Measurements from ENCODE around the gene RWDD4. TPM values are rescaled to one million over a fixed set of nuclear protein-coding genes. Genes with fewer than 3 reads are reported as not detected.

Gene RWDD4
- total RNA-seq, 1 experiment from 2014 or later = 16.8 TPM

DNA sequence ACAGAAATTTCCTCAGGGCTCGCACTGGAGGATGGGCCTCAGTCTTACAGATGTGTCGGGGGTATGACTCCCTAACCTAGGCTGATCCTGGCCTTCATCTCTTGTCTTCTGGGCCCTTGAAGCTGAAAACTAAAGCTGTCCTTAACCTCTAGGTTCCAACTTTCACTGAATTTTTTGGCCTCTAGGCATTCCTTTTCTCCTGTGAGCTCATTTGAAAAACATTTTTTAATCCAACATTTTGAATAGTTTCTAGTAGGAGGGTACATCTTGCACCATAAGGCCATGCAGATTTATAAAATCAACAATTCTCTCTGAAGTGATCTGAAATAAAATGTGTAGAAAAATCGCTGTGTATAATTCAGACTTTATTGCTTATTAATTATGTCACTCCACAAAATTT lies 19.7 kb downstream of the RWDD4 start:
- no peak overlapping the region for H2AFZ ChIP-seq
- H3K27ac ChIP-seq = no peak overlapping the region
- H3K4me3 ChIP-seq = no peak overlapping the region
- no peaks in the 10 kb centered on the region for H3K79me2 ChIP-seq (ENCODE audit: low read depth)
- 0 out of 2 replicates have a peak, but pooled peaks cover 6% of the 10 kb centered on the region for H3F3A ChIP-seq (ENCODE audit: insufficient read depth, low read depth)
- ChIA-PET CTCF (no interaction called here), POLR2A (ENCODE audit: unreplicated experiment) (no interaction called here)
- no peaks in the 10 kb centered on the region for H4K20me1 ChIP-seq (ENCODE audit: insufficient read depth)
- no peak for DNase-seq
- H3K27me3 ChIP-seq (ENCODE audit: insufficient read depth, low read depth) = no peaks in the 10 kb centered on the region
- no TSS peak for BruUV-seq (replicated peaks)
- no peaks in the 10 kb centered on the region for H3K9me2 ChIP-seq (ENCODE audit: insufficient read depth)
- no peaks in the 10 kb centered on the region for H3K9me3 ChIP-seq (ENCODE audit: insufficient read depth, low read depth)
- no peak overlapping the region for H3K4me2 ChIP-seq
- TF ChIP-seq, protein P1, sequence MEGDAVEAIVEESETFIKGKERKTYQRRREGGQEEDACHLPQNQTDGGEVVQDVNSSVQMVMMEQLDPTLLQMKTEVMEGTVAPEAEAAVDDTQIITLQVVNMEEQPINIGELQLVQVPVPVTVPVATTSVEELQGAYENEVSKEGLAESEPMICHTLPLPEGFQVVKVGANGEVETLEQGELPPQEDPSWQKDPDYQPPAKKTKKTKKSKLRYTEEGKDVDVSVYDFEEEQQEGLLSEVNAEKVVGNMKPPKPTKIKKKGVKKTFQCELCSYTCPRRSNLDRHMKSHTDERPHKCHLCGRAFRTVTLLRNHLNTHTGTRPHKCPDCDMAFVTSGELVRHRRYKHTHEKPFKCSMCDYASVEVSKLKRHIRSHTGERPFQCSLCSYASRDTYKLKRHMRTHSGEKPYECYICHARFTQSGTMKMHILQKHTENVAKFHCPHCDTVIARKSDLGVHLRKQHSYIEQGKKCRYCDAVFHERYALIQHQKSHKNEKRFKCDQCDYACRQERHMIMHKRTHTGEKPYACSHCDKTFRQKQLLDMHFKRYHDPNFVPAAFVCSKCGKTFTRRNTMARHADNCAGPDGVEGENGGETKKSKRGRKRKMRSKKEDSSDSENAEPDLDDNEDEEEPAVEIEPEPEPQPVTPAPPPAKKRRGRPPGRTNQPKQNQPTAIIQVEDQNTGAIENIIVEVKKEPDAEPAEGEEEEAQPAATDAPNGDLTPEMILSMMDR (conservative IDR thresholded peaks at IDR 0.05) = no peak
- no peak for TF ChIP-seq EZH2 (IDR thresholded peaks at IDR 0.05; ENCODE audit: low read depth)
- no peaks in the 10 kb centered on the region for H3K36me3 ChIP-seq (ENCODE audit: low read depth)
- intact Hi-C loops (cut with micrococcal nuclease; ENCODE audit: unreplicated experiment) = loop anchor here (5.0 kb wide), 1 partner anchor 137 kb away; no protein-coding TSS in a partner anchor
- H3K4me1 ChIP-seq (replicated peaks; ENCODE audit: insufficient read depth) = peaks cover 16% of the 10 kb centered on the region

DNA sequence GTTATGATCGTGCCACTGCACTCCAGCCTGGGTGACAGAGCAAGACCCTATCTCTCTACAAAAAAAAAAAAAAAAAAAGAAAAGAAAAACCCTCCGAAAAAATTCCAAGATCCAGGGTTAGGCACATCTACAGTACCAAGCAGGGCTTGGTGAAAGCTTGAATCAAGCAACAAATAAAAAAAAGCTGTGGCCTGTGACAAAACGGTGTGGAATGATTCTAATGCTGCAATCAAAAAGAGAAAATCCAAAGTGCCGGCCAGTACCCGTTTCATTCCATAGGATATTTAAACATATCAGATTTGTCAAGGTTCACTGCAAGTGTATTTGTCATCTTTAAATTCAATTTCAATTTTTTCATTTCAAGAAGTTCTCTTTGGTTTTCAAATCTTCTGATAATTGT lies 20.5 kb downstream of the RWDD4 start:
- Histone ChIP-seq H3K9me2 (ENCODE audit: insufficient read depth) (no peaks in the 10 kb centered on the region), H3F3A (ENCODE audit: insufficient read depth, low read depth) (0 out of 2 replicates have a peak, but pooled peaks cover 6% of the 10 kb centered on the region), H3K36me3 (ENCODE audit: low read depth) (no peaks in the 10 kb centered on the region), H3K27me3 (ENCODE audit: insufficient read depth, low read depth) (no peaks in the 10 kb centered on the region), H3K4me1 (replicated peaks; ENCODE audit: insufficient read depth) (peaks cover 16% of the 10 kb centered on the region), H3K4me3 (no peak overlapping the region), H2AFZ (no peak overlapping the region), H3K27ac (no peak overlapping the region), H3K79me2 (ENCODE audit: low read depth) (no peaks in the 10 kb centered on the region), H3K4me2 (no peak overlapping the region), H4K20me1 (ENCODE audit: insufficient read depth) (no peaks in the 10 kb centered on the region), H3K9me3 (ENCODE audit: insufficient read depth, low read depth) (no peaks in the 10 kb centered on the region)
- CTCF ChIA-PET = interaction anchor here (0.7 kb wide), 1 partner anchor 1362 kb away, joined by 4 read pairs; no protein-coding TSS in a partner anchor
- no peak for DNase-seq
- BruUV-seq (replicated peaks) = no TSS peak
- intact Hi-C loops (cut with micrococcal nuclease; ENCODE audit: unreplicated experiment) = loop anchor here (5.0 kb wide), 1 partner anchor 136 kb away; no protein-coding TSS in a partner anchor
- POLR2A ChIA-PET (ENCODE audit: unreplicated experiment) = no interaction called here
- TF ChIP-seq, protein P1 (conservative IDR thresholded peaks at IDR 0.05) = no peak
- TF ChIP-seq EZH2 (IDR thresholded peaks at IDR 0.05; ENCODE audit: low read depth) = no peak

DNA sequence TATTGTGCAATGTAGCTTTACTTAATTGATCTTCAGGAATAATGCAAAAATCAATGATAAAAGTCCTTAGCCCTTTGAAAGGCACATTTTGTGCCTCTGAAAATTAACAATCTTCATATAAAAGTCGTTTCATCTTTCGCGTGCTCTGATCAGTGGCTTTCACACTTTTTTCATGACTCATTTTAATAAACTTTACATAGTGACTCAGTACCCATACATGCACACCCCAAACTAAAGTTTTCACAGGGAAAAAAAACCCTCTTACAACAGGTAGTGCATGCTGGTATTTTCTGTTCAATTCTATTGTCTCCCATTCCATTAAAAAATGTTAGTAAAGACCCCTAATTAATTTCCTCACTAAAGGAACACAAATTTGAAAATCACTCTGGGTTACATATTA lies 21.5 kb downstream of the RWDD4 start:
- H3K4me3 ChIP-seq = no peak overlapping the region

More for the DNA sequence above, 21.5 kb downstream of the RWDD4 start:
- no peaks in the 10 kb centered on the region for H3K36me3 ChIP-seq (ENCODE audit: low read depth)
- peak overlapping the region; percentile 58 for H3K4me2 ChIP-seq
- no peaks in the 10 kb centered on the region for H3K9me3 ChIP-seq (ENCODE audit: insufficient read depth, low read depth)
- no peak overlapping the region for H2AFZ ChIP-seq
- intact Hi-C loops (cut with micrococcal nuclease; ENCODE audit: unreplicated experiment) = loop anchor here (5.0 kb wide), 1 partner anchor 135 kb away; no protein-coding TSS in a partner anchor
- peak overlapping the region; percentile 46 for H3K27ac ChIP-seq
- H3K9me2 ChIP-seq (ENCODE audit: insufficient read depth) = no peaks in the 10 kb centered on the region
- H3K27me3 ChIP-seq (ENCODE audit: insufficient read depth, low read depth) = no peaks in the 10 kb centered on the region
- H4K20me1 ChIP-seq (ENCODE audit: insufficient read depth) = no peaks in the 10 kb centered on the region
- H3K4me1 ChIP-seq (replicated peaks; ENCODE audit: insufficient read depth) = peaks cover 16% of the 10 kb centered on the region
- no peak for TF ChIP-seq EZH2 (IDR thresholded peaks at IDR 0.05; ENCODE audit: low read depth)
- TF ChIP-seq, protein P1 (conservative IDR thresholded peaks at IDR 0.05) = no peak
- 0 out of 2 replicates have a peak, but pooled peaks cover 6% of the 10 kb centered on the region for H3F3A ChIP-seq (ENCODE audit: insufficient read depth, low read depth)
- no TSS peak for BruUV-seq (replicated peaks)
- H3K79me2 ChIP-seq (ENCODE audit: low read depth) = no peaks in the 10 kb centered on the region
- ChIA-PET CTCF (no interaction called here), POLR2A (ENCODE audit: unreplicated experiment) (interaction anchor here (0.6 to 0.7 kb wide), 2 partner anchors 200 to 629 kb away, joined by 3 to 14 read pairs; no protein-coding TSS in a partner anchor)
- peak in 1 of 2 experiments; percentile 73 for DNase-seq
